NCI-H524 (cell line): Measurements from ENCODE around the gene RERE.

Source experiments
- DNase-seq, 2 experiments: peaks; one replicate each; lab custom pipeline; 2025; lab: John Stamatoyannopoulos, UW

The RERE gene

DNA sequence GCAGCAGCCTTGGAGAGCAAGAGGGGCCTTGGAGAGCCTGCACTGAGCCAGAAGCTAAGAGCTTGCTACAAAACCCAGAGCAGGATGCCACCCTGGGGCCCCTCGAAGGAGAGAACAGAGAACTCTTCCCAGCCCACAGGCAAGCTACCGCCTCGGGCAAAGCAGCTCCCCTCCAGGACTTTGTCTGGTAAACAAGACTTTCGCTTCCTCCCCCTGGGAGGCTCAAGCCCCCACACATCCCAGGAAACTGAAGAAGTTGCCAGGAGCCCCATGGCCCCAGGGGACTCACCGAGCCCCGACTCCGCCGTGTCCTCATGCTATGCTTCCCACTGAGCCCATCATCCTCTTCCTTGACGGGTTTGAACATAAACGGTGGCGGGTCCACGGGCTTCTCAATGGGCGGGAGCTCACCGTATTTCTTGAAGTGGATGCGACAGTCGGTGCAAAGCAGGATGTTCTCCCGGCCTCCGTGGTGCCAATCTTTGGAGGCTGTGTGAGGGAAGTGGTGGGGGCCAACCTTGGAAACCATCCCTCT lies 453.6 kb downstream of the RERE start:
- DNase-seq, result no peak

DNA sequence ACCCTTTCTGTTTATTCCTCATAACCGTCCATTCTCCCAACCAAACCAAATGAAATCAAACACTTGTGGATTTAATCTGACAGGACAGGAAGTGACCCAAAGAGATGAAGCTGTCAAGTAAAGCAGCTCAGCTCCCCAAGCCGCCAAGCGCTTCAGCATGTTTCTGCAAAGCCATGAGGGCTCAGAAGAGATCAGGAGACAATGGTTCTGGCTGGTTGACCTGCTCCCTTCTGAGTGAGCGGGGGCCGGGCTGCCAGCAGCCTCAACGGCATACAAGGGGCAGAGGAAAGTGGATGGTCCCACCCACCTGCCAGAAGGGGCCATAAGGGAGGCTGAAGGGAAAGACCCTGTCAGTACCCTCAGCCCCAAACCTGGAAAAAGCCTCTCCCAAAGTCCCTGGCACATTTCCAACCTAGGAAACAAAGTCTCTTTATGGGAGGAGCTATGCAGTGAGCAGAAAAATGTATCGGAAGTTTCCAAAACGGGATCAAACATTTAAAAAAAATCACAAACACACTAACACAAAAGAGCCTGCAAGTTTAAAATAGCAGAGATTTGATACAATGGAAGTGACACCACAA lies 454.2 kb downstream of the RERE start:
- no peak for DNase-seq

DNA sequence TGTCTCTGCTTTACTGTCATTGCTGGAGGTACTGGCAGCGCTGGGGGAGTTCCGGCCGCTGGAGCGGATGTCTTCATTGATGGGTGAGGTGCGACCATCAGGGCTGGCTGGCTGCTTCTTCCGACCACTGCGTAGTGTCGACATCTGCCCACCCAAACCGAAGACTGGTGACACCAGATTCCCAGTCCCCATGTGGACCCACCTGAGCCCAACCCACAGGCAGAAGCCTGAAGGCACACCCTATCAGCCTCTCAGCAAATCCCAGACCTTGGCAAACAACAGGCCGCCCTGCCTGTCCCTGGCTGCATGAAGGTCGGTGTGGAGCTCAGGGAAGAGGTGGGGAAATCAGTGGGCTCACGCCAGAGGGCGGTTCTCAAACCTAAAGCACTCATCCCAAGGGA lies 454.7 kb downstream of the RERE start:
- DNase-seq, result no peak

DNA sequence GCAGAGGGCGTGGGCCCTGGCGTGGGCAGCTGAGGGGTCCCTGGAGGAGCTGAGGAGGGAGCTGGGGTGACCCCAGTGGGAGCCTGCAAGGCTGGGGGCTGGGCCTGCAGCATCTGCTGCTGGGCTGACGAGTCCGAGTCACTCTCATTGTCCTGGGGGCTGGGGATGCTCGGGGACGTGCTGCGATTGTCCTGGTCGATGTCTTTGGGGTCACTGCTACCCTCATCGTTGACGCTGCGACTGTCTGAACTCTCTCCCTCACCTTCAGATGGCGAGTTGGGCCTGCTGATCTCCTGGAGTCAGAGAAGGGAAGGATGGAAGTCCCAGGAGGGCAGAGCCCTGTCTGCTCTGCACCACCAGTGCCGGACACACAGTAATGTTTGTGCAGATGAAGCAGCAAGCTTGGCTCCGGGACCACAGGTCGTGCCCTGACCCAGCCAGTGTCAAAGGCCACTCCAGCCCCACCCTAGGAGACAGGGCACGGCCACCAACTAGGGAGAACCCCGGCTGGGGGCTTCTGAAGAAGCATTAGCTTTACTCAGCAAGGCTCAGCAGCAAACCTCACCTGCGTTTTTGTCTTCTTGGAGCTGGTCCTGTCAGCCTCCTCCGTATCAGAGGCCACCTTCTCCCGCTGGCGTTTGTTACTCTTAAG lies 456.1 kb downstream of the RERE start:
- no peak for DNase-seq

DNA sequence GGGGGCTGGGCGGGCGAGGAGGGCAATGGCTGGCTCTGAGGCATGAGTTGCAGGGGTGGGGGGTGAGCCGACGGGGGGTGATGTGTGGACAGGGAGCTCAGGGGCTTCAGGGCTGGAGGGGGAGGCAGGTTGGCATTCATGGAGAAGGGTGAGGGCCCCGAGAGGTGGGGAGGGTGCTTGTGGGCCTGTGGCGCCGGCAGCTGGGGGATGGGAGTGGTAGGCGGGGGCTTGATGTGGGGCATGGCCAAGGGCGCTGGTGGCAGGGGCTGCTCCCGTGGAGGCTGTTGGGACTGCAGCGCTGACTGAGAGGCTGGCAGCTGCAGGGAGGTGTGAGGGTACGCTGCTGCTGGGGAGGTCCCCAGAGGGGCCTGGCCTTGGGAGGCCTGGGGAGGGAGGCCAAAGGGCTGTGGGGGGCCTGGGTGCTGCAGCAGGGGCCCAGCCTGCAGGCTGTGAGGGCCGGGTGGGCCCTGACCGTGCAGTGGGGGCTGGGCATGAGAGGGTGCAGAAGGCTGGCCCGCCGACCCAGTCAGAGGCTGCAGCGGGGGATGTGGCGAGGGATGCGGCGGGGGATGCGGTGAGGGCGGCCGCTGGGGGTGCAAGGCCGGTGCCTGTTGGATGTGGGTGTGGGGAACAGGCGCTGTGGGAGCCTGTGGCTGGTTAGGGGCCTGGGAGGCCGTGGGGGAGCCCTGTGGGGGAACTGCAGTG lies 456.8 kb downstream of the RERE start:
- no peak for DNase-seq

DNA sequence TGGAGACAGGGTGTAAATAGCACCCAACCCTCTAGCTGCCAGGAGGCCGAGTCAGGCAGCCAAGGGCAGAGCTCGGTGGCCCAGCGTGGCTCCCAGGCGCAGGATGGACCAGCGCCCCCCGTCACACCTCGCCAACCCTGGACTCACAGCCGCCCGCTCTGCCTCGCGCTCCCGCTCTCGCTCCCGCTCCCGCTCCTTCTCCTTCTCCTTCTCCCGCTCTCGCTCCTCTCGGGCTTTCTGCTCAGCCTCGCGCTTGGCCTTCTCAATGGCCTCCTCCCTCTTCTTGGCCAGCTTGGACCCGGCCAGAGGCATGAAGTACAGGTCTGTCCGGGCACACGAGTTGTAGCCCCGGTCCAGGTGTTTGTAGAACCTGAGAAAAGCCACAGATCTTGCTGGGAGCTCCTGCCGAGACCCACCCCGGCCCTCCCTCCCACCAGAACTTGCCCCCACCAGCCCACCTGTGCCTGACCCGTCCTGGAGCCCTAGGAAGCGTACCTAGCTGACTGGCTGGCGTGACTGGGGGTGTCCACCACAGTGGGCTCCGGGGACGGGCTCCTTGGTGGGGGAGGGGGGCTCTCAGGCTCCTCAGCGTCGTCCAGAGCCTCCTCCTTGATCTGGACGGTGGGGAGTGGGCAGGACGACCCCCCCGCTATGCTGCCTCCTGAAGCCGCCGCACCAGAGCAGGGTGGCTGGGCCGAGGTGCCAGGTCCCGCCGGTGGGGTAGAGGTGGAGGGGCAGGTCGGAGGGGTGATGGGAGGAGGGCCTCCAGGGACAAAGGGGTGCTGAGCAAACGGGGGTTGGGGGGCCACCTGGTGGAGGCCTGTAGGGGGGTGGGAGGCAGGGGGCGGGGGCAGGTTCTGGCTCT lies 457.6 kb downstream of the RERE start:
- no peak for DNase-seq

DNA sequence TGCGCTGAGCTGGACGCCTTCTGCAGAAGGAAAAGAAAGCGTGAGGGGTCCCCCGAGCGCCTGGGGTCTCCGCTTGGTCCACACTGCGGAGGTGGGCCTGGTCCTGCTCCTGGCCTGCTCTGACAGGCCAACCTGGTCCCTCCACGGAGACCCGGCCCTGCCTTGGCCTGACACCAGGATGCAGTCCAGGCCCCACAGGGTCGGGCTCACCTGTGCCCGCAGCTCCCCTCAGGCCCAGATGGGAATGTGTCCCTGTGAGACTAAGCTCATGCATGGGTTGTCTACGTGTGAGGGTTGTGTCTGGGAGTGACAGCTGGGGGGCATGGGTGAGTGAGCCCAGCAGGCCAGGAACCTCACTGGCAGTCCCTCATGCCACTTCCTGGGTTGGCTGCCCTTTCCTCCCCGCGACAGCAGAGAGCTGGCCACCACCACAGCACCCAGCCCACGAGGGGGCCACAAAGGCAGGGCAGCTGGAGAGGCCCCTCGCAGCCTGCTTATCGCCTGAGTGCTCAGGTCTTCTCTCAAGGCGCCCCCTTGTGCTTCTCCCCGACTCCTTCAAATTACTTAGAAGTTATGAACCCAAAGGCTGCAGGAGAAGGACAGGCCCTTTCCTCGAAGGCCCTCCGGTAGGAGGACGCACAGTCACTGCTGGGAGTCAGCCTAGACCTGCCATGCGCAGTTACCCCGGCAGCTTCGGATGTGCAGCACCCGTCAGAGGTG lies 458.4 kb downstream of the RERE start:
- no peak for DNase-seq

DNA sequence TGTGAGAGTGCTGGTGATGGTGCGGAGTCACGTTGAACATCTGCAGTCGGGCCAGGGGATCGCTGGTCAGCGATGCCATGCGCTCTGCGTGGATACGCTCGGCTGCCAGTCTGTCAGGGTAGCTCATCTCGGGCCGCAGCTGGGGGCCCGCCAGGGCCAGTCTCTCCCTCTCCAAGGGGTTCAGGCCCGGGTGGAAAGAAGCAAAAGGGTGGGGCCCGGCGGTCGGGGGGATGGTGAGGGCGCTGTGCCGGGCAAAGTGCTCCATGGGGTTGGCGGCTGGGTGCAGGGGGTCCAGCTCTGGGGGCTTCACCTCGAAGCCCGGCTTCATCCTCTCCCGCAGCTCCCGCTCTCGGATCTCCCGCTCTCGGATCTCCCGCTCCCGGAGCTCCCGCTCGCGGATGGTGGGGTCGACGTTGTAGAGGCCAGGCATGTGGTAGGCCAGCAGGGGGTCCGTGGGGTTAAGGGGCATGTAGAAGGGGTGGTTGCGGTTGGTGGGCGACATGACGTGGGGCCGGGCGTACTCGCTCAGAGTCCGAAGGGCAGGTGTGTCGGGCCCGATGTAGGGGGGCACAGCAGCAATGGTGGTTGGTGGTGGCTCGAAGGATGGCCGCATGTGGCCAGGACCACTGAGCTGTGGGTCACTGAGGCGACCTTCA lies 459.1 kb downstream of the RERE start:
- no peak for DNase-seq

DNA sequence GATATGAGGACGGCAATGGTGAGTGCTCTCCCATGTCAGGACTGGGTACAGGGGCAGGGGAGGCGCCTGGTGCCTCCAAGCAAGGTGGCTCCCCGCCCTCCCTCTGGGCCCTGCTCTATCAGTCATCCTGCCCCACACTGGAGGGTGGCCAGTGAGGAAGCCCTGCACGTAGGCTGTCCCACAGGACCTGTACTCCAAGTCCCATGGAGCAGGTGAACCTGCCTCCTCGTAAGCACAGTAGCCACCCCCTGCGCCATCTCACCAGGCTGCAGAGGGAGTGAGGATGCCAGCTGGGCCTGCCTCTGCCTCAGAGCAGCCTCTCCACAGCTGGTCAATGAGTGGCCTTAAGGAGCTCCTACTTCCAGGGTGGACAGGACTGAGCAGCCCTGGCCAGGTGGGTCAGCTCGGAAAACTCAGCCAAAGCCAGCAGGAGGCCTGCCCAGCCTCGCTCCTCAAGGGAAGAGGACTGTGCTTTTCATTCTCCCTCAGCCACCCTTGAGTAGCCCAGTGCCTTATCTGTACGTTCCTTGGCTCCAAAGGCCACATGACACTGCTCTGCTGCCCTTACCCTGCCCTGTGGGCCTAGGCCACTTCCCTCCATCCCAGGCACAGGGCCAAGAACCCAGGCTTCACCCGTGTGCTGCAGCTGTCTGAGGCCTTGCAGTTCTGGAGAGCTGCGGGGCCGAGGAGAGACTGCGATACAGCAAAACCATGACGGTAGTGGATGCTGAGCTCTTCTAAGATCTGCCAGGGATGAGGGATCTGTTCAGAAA lies 459.9 kb downstream of the RERE start:
- no peak for DNase-seq

DNA sequence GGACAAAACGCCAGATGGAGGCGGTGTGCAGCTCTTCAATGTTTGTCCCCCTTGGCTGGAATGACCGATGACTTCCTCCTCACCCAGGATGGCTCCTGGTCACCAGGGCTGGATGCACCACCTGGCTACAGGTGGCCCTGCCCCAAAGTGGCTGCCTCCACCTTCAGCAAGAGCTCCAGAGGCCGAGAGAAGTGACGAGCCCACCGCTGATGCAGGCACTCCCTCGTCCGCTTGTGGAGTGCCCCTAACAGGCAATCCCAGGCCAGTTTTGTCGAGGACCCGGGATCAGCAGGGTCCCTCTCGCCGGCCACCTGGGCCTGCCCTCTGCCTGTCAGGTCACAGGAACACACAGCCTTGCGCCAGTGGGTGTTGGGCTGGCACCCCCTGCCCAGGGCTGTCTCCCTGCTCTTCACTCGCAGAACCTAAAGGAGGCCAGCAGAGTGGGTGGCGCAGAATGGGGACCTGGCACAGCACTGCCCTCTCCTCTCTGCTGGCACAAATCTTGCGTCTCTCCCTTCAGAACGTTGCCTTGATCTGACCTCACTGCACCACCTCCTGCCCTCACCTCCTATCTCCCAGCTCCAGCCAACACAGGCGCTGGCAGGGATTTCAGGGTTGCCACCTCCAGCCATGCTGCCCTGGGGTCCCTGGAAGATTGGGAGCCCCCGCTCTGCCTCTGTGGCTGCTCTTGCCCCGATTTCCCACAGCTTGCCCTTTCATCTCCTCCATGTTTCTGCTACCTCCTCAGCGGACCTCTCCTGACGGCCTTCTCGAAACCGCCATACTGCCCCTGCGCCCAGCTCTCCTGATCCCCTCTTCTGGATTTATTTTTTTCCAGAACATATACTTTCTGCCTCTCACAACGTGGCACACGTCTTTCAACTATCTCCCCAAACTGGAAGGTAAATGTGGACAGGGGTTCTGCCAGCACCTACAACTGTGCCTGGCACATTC lies 460.9 kb downstream of the RERE start:
- no peak for DNase-seq

DNA sequence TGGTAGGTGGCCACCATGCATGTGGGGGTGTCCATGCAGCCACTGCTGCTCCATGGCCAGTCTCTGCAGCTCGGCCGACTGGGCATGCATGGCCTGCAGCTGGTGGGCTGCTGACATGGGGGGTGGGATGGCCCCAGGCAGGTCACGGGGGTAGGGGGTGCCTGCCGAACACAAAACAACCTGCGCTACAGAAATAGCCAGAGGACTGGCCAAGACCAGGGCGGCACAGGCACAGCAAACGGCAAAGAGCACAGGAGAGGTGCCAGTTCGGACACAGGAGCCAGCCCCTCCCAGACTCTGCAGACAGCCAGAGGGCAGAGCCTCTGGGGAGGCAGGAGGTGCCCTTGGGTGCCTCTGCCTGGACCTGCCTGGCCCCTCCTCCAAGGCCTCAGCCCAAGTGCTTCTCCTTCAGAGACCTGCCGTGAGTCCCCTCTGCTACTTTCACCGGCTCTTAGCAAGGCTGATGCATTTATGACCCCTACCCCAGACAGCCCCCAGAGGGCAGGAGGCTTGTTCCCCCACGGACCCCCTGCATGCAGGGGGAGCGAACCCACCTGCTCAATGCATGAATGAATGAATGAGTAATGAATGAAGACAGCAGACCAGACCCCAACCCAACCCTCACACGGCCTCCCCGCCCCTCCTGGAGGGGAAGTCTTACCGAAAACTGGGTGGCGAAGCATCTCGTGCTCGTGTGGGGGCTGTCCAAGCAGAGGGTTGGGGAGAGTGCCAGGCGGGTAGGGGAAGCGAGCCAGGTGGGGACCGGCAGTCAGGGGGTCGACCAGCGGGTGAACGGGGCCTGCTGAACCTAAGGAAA lies 461.8 kb downstream of the RERE start:
- DNase-seq, result no peak

DNA sequence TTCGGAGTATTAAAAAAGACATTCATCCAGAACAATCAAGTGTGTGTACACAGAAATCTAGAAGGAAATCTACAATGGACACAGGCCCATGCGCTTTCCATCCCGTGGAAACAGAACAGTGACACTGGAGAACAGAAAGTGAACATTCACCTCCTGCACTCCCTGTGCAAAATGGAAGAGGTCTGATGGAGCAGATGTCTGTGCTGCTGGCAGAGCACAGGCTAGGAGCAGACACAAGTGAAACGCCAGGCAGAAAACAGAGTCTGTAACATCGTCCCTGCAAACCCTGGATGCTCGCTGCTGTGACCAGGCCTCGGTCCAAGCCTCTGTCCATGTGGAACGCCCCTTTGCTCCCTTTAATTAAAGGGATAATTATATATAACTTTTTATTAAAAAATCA lies 463.4 kb downstream of the RERE start:
- no peak for DNase-seq

DNA sequence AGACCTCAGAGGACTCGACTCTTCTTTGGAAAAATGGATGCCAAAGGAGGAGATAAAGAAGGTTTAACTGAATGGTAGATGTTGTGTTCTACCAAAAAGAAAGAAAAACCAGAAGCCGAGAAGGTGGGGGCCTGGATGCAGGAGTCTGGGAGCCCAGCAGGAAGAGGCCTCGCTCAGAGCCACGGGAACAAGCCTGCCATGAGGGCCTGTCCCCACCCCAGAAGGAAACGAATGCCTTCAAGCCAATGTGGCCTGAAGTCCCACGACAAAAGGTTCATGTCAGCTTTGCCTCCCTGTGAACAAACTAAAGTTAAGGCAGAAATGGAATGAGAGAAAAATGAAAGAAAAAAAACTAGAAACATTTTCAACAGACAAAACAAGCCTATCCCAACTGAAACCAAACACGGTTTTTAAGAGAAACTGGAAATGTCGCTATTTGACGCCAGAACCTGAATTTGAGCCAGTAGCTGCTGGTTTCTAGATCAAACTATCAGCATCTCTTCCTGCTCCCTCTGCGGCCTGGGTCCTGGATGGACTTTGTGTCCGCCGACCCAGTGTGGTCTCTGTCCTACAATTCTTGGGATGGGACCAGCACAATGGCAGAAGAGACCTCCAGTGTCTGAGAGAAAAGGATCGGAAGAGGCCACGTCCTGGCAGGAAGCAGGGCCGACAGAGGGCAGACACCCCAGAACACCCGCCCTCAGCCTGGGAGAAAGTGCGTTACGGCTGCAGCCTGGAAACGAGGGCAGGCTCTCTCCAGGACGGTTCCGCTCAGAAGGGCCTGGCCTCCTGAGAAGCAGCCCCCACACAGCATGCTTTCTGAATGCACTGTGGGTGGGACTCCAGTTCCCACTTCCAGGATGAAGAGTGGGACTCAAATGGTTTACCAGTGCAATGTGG lies 464.3 kb downstream of the RERE start:
- DNase-seq, result no peak

DNA sequence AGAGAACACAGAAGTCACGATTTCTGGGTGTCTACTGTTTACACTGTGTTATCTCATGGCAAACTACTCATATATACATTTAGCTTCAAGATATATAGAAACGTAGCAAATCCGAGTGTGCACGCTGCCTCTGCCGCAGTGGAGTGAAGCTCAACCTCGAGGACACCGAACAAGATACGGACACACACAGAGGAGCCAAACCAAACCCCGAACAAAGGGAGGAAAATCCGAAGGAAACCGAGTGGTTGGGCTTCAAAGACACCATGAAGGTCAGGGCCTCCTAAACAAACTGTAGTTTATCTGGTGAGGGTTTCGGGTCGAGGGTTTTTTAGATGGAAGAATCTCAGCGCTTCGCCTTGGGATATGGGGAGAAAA lies 465.0 kb downstream of the RERE start:
- no peak for DNase-seq

DNA sequence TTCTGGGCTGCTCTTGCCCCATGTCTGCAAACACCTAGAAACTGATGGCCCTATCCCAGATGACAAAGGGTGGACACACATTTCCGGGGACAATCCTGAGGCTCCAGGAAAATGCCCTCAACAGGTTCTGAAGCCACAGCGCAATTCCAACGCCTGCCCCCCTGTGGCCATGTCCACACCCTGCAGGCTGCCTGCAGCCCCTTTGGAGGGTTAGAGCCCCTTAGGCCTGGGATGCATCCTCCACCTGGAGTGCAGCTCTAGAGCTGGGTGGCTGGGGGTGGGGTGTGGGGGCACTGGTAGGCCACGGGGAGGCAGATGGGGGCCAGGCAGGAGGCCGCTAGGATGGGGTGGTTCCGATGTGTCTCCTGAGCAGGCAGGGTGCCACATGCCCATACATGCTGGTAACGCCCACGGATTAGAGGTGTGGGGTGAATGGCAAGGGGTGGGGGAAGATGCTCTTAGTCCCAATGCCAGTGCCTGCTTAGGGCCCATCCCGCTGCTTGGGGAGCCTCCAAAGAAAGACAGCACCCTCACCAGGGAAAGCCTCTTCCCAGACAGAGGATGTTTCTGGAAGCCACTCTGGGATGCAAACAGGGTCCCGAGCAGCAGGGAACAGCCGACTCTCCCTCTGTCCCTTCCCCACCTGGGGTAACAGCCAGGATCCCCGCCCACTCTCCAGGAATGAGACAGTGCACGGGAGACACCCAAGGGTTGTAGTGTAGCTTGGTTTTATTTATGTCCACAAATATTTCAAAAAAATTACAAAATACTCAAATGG lies 465.6 kb downstream of the RERE start:
- peak in 1 of 2 experiments; percentile 48 for DNase-seq

DNA sequence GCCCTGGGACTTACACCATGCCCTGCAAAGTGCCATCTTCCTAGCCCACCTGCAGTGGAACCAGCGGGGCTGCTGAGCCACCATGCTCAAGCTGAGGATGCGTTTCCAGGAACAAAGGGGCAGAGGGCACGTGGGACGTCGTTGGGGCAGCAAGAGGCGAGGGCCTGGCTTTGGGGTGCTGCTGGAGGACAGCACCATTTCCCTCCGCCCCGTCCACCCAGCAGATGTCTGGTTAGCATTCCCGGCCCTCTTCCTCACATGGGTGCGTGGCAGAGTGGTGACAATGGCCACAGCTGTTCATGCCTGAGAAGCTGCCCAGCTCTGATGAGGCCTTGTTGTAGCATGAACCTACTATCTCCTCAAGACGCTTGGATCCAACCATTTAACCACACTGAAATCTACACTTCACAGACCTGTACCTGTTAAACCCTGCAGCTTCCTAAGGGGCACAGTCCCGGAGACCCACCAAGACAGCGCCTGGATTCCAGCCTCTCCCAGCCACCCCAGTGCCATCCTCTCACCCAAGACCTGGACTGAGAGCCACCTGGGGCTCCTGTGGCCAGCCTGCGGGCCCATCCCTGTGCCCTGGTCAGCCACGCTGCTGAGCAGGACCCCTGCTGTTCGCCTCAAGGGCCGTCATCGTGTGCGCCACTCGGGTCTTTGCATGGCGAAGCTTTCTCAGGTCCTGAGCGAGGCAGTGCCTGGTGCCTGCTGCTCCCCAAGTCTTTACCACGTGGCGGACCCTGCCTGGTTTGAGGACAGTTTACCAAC lies 466.3 kb downstream of the RERE start:
- no peak for DNase-seq
